ENCODE measurements around the gene ORC4.
A peak's percentile ranks its signal among the peaks of the same experiment; 100 is the strongest.
"Not testable (repeated sequence)": the region's sequence is repeated elsewhere in the genome, so short reads cannot be mapped to it uniquely, and the experiment has no call there.

ORC4 gene

DNA sequence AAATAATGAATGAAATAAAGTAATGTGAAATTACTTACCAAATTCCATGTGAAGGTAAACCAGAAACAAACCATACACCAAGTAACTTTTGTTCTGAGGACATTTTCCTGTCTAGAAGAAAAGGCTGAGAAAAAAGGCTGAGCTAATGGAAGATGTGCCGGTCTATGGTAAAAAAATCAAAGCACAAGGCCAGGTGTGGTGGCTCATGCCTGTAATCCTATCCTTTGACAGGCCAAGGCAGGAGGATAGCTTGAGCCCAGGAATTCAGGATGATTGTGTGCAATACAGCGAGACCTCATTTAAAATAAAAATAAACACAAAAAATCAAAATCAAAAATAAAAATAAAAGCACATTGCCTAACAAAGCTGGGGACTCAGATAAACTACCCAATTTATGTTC lies 6.7 kb downstream of the ORC4 start:
- peak; percentile 76 for DNase-seq

DNA sequence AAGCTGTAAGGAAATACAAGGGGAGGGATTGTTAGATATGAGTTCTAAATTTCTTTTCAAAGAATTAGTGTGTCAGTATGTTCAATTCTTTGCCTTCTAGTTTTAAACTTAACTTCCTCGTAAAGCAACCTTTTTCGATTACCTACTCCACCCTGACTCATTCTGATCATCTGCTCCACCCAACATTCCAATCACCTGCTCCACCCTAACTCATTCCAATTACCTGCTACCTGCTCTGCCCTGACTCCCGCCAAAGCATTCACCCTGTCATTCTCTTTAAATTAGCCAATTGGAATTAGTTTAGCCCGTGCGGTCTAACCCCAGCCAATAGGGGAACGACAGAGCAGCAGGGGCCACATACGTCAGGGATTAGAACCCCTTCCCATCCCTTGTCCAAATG lies 12.1 kb downstream of the ORC4 start:
- not testable (repeated sequence) for DNase-seq

- DNase-seq: no peak
Measured at GRCh38 chr2:148007219-148007900, 13.2 kb downstream of the ORC4 start.

DNA sequence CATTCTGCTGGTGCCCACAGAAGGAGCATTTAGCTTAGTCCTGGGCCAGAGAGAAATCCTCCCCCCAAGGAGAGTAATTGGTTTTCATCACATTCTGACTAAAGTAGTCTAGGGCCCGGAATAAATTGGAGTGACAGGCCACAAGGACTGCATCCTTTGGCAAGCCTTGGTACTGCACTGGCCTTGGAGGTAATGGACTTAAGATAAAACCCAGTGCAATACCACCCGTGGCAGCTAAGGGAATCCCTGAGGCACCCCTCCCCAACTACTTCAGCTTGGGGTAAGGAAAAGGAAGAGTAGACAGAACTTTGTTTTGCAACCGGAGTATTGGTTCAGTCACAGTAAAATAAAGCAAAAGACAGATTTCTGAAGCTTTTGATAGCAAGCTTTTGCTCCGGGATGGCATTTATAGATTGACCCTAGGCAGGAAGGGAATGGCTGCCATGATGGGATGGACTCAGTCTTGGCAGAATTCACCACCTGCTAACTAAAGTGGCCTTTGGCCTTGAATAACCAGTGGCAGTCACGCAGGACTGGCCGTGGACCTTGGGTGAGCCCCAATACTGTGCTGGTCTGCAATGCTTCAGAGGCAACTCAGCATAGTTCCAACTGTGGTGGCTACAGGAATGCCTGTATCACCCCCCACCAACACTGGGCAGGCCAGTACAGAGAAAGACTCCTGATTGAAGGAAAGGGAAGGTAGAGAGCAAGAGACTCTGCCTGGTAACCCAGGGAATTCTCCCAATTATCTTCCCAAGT lies 14.1 kb downstream of the ORC4 start:
- DNase-seq: no peak

- DNase-seq: not testable (repeated sequence)
Measured at GRCh38 chr2:148002420-148002819, 18.1 kb downstream of the ORC4 start.

GRCh38 chr2:148000095-148000494 lies 20.4 kb downstream of the ORC4 start:
- DNase-seq: no peak

DNA sequence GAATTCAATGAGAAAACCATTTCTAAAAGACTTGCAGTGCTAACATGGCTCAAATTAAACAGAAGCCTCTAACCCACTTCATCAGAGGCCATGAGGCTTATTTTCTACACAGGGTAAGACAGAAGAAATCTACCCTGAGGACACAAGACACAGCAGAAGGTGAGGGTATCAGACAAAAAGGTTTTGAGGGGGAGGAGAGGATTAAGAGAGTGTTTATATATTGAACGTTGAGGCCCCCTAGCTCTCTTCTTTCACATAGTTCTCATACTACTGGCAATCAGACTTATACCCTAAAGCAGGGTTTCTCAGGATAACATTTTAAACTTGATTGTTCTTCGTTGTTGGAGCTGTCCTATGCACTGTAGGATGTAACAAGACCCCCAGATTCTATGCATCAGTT lies 21.4 kb downstream of the ORC4 start:
- no peak for DNase-seq

DNA sequence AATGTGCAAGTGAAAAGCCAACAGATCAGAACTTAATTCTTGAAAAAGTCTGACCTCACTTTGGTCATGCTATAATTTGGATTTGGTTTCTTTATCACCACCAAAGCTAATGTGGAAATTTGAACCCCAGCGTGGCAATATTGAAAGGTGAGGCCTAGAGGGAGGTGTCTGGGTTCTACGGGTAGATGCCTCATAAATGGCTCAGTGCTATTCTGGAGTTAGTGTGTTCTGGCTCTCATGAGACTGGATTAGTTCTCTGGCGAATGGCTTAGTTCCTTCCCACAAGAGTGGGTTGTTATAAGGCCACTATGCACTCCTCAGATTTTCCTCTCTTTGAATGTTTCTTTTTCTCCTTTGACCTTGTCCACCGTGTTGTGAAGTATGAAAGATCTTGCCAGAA lies 22.3 kb downstream of the ORC4 start:
- DNase-seq: no peak

DNA sequence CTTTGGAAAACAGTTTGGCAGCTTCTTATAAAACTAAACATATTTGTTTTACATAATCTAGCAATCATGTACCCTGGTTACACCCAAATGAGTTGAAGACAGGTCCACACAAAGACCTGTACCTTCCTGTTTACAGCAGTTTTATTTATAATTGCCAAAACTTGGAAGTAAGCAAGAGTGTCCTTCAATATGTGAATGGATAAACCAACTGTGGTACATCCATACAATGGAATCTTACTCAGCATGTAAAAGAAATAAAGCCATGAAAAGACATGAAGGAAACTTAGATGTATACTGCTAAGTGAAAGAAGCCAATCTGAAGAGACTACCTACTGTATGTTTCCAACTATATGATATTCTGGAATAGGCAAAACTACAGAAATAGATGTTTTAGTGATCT lies 23.7 kb downstream of the ORC4 start:
- DNase-seq: no peak

DNA sequence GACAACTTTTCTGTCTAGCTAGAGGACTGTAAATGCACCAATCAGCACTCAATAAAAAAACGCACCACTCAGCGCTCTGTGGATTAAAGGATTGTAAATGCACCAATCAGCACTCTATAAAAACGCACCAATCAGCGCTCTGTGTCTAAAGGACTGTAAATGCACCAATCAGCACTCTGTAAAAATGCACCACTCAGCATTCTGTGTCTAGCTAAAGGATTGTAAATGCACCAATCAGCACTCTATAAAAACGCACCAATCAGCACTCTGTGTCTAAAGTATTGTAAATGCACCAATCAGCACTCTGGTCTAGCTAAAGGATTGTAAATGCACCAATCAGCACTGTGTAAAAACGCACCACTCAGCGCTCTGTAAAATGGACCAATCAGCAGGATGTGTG lies 25.6 kb downstream of the ORC4 start:
- not testable (repeated sequence) for DNase-seq

DNA sequence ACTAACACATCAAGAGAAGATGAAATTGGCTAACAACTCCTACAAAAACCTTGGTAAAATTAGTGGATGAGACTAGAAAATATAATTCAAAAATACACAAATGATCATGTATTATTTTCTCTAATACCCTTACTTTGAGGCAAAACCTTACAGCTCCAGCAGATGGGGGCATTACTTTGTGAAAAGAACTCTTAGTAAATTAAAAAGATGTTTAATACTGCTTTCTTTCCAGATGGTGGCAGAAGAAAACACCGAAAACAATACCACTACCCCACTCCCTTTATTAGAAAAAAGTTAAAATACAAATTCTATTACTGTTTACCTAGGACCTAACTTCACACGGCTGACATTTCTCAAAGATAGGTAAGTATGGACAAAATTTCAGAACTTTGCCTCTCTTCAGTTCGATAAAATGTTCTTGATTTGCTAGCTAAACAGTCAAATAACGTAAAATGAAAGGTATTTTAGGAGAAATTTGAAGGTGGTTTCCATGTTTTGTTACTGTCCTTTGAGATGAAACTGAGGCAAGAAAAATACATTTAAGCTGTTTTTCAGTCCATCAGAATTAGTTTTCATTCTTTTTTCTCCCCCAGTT lies 30.6 kb downstream of the ORC4 start:
- peak; percentile 76 for DNase-seq

DNA sequence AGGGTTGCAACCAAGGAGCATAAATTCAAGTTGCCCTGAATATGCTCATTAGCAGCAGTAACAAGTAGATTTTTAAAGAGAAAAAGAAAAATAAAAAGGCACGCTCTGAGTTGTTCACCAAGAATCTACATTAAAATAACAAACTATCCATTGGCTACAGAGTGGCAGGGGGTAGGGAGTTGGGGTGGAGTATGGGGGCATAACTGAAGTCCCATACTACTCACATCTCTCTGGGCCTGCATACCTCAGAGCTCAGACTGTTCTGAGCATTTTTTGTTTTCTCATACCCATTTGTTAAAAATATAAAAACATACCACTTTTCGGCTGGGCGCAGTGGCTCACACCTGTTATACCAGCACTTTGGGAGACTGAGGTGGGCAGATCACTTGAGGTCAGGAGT lies 31.4 kb downstream of the ORC4 start:
- no peak for DNase-seq

GRCh38 chr2:147980940-147981528 lies 39.5 kb downstream of the ORC4 start:
- no peak for DNase-seq

DNA sequence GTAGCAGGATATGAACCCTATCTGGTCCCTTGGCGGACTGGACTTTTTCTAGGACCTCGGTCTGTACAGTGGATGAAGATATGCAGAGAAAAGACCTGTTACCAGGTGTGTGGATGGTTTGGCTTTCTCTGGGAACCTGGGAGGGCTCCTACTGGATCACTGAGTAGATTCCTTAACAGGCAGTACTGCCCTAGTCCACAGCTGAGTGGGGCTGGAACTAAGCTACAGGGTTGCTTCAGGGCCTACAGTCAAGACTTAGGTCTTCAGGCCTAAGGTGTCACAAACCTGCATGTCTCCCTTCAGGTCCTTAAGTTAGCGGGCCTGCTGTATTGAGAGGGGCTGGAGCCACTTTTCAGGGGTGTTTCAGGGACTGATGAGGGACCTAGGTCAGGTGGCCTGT lies 42.9 kb downstream of the ORC4 start:
- no peak for DNase-seq

DNA sequence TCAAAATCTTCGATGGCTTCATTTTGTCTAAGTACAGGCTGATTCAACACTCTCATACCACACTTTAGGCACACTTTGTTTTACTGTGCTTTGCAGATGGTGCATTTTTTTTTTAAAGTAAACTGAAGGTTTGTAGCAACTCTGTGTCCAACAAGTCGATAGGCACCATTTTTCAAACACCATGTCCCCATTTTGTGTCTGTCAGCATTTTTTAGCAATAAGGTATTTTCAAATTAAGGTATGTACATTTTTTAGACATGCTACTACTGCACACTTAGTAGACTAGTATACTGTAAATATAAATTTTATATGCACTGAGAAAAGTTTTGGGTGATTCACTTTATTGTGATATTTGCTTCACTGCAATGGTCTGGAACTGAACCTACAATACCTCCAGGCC lies 44.4 kb downstream of the ORC4 start:
- DNase-seq: no peak

DNA sequence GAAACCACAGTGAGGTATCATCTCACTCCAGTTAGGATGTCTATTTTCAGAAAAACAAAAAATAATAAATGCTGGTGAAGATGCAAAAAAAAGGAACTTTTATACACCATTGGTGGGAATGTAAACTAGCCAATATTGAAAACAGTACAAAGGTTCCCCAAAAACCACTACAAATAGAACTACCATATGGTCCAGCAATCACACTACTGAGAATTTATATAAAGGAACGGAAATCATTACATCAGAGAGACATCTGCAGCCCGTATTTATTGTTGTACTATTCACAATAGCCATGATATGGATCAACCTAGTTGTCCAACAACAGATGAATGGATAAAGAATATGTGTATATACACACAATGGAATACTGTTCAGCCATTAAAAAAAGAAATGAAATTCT lies 52.0 kb downstream of the ORC4 start:
- DNase-seq: no peak

GRCh38 chr2:147952118-147952517 lies 68.4 kb downstream of the ORC4 start:
- no peak for DNase-seq

DNA sequence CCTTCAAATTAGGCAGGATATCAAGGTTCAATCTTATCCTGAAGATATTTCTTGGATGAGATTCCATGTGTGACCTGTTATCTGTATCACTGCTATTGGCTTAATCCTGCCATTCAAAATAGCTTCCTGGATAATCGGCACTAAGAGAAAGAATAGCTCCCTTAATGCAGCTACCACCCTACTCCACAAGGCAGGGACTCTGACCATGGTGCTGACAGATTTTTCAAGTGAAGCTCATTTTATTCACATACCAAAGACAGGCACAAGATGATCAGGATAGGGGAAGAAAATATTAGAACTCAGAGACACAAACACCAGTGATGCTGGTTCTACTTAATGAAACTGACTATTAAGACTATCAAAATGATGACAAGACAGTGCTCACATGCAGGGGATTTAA lies 74.9 kb downstream of the ORC4 start:
- DNase-seq: no peak

DNA sequence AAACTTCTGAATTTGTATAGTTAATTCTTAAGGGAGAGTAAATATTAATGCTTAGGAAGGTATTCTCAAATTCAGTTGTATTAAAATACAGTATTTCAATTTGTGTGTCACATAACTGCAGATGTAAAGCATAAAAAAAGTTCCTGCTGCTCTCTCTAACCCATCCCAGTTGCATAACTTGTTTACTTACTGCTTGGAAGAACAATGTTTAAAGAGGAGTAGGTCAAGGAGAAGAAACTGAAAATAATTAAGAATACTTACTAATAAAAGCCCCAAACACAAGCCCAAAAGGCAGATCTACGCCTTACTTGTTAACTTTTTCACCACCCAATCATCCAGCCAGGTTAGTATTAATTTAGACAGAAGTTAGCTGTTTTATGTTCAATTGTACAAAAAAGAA lies 81.2 kb downstream of the ORC4 start:
- DNase-seq: no peak

DNA sequence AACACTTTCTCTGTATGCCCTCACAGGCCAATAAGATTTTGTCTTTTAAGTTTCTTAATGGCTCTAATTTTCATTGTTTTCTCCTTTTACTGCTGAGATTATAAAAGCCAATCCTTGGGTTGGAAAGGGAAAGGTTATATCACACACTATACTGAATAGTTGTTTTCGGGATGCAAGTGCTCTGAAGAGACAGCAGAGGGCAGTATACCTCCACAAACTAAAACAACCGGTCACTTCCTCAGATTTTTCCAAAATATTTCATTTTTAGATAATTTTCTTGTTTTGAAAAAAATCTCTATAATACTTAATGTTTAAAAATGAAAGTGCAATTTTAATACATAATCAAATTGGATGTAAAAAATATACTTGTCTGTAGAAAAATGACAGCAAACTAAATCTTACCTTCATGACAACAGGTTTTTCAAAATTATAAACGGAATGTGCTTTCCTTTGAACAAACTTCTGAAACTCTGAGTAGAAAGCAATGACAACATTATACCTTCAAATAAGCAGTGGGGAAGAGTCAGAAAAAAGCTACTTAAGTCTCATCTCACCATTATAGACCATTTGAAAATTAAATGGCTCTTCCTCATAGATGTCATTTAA lies 82.7 kb downstream of the ORC4 start:
- DNase-seq: peak; percentile 57

GRCh38 chr2:147934881-147935620 lies 85.5 kb downstream of the ORC4 start:
- no peak for DNase-seq

DNA sequence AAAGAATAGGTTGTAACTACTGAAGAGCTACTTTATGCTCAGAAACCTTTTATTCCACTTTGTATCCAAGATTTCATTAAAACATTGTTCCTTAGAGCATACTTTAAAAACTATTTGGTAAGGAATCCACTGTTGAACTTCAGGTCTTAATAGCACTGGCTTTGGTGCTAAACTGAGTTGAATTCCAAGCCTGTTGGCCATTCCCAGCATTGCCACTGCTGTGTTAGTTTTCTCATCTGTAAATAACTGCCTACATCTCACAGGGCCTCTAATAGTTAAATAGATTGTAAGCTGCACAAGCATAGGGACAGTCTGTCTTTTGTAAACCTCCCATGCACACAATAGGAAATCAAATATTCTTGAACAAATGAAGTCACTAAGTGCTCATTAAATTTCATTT lies 86.6 kb downstream of the ORC4 start:
- DNase-seq: no peak

DNA sequence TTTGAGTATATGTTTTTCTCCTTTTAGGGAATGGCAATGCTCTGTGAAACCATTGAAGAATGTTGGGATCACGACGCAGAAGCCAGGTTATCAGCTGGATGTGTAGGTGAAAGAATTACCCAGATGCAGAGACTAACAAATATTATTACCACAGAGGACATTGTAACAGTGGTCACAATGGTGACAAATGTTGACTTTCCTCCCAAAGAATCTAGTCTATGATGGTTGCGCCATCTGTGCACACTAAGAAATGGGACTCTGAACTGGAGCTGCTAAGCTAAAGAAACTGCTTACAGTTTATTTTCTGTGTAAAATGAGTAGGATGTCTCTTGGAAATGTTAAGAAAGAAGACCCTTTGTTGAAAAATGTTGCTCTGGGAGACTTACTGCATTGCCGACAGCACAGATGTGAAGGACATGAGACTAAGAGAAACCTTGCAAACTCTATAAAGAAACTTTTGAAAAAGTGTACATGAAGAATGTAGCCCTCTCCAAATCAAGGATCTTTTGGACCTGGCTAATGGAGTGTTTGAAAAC lies 93.4 kb downstream of the ORC4 start:
- DNase-seq: no peak
